IMR-90 (cell line): ENCODE results near the gene GGT1. TPM values are rescaled to one million over a fixed set of nuclear protein-coding genes. Genes with fewer than 3 reads are reported as not detected.
"Not testable (repeated sequence)": the region's sequence is repeated elsewhere in the genome, so short reads cannot be mapped to it uniquely, and the experiment has no call there.

ENCODE experiments used
- ATAC-seq: fragments of 200-7000 bp; cut with Tn5 transposase; 2 replicates; pipeline ENCODE4 v1.9.1; 2020; ENCODE audit warnings: low read depth, mild to moderate bottlenecking, moderate library complexity
- BruUV-seq: library from RNA; stranded (reverse); fragments of 400-500 nt; replicated peaks from 2 replicates; lab custom pipeline; 2021; lab: Mats Ljungman, UMichigan
- CTCF ChIA-PET: fragments of 300-600 bp; formaldehyde crosslinking; extraction: SDS; loops from one replicate; lab custom pipeline; 2021; ENCODE audit warnings: antibody characterized with exemption; lab: Yijun Ruan, JAX
- POLR2A ChIA-PET: fragments of 300-600 bp; sonication (Branson Sonifier 250); formaldehyde crosslinking; loops from one replicate; lab custom pipeline; 2022; ENCODE audit warnings: antibody characterized with exemption; ENCODE audit not compliant: unreplicated experiment; lab: Charles Lee
- DNase-seq: peaks from one replicate; pipeline ENCODE4 v3.0.0; 2013
- H2AFZ ChIP-seq: replicated peaks from 2 replicates; pipeline ENCODE3; 2013; ENCODE audit warnings: low read length, mild to moderate bottlenecking; ENCODE audit not compliant: poor library complexity
- H2AK5ac ChIP-seq: 2 replicates; pipeline ENCODE4 v1.6.1; 2013; ENCODE audit warnings: low read depth, low read length, inconsistent platforms
- H2AK9ac ChIP-seq: replicated peaks from 2 replicates; pipeline ENCODE3; 2013; ENCODE audit warnings: mild to moderate bottlenecking, low read depth, low read length, moderate library complexity; ENCODE audit not compliant: poor library complexity
- H2BK120ac ChIP-seq: 2 replicates; pipeline ENCODE4 v1.6.1; 2013; ENCODE audit warnings: low read depth, low read length, inconsistent platforms
- H2BK15ac ChIP-seq: 3 replicates; pipeline ENCODE4 v1.6.1; 2013; ENCODE audit warnings: low read depth, low read length, inconsistent platforms
- H2BK20ac ChIP-seq: 2 replicates; pipeline ENCODE4 v1.6.1; 2013; ENCODE audit warnings: low read depth, mild to moderate bottlenecking, inconsistent platforms, low read length, moderate library complexity
- H2BK5ac ChIP-seq: 2 replicates; pipeline ENCODE4 v1.6.1; 2013; ENCODE audit warnings: mild to moderate bottlenecking, low read depth, low read length, inconsistent platforms; ENCODE audit not compliant: poor library complexity, severe bottlenecking
- H3K14ac ChIP-seq: replicated peaks from 2 replicates; pipeline ENCODE4 v1.6.1; 2013; ENCODE audit warnings: low read depth, low read length, inconsistent platforms
- H3K18ac ChIP-seq: 2 replicates; pipeline ENCODE4 v1.6.1; 2013; ENCODE audit warnings: low read depth, low read length, control low read depth
- H3K23ac ChIP-seq: 2 replicates; pipeline ENCODE4 v1.6.1; 2013; ENCODE audit warnings: low read depth, low read length, inconsistent platforms
- H3K27ac ChIP-seq: 2 replicates; pipeline ENCODE4 v1.5.1; 2013; ENCODE audit warnings: mild to moderate bottlenecking, control low read depth, low read length; ENCODE audit not compliant: insufficient read depth
- H3K27me3 ChIP-seq: 2 replicates; pipeline ENCODE4 v1.6.1; 2013; ENCODE audit warnings: low read length; ENCODE audit not compliant: control insufficient read depth, insufficient read depth
- H3K36me3 ChIP-seq: 2 replicates; pipeline ENCODE4 v1.6.1; 2013; ENCODE audit warnings: low read length, mixed read lengths; ENCODE audit not compliant: control insufficient read depth, insufficient read depth
- H3K4ac ChIP-seq: 2 replicates; pipeline ENCODE4 v1.6.1; 2013; ENCODE audit warnings: low read depth, low read length, inconsistent platforms
- H3K4me1 ChIP-seq: 2 replicates; pipeline ENCODE4 v1.6.1; 2013; ENCODE audit warnings: low read length, mixed read lengths; ENCODE audit not compliant: control insufficient read depth, insufficient read depth
- H3K4me2 ChIP-seq: 2 replicates; pipeline ENCODE4 v1.6.1; 2013; ENCODE audit warnings: low read depth, mild to moderate bottlenecking, control low read depth, low read length, moderate library complexity
- H3K4me3 ChIP-seq: 2 replicates; pipeline ENCODE4 v1.5.1; 2013; ENCODE audit warnings: low read depth, mild to moderate bottlenecking, control low read depth, low read length, moderate library complexity; ENCODE audit not compliant: insufficient read depth
- H3K56ac ChIP-seq: 2 replicates; pipeline ENCODE4 v1.6.1; 2013; ENCODE audit warnings: low read length, inconsistent platforms; ENCODE audit not compliant: insufficient read depth; ENCODE audit errors: extremely low read depth
- H3K79me1 ChIP-seq, 2 experiments: 2 replicates each; pipeline ENCODE4 v1.6.1; 2013; ENCODE audit warnings: low read length in 2 of 2, inconsistent platforms in 1 of 2, low read depth in 1 of 2
- H3K9ac ChIP-seq: 2 replicates; pipeline ENCODE4 v1.6.1; 2013; ENCODE audit warnings: low read depth, low read length, control low read depth
- H3K9me1 ChIP-seq: 2 replicates; pipeline ENCODE4 v1.6.1; 2013; ENCODE audit warnings: low read length, inconsistent platforms; ENCODE audit not compliant: insufficient read depth
- H3K9me3 ChIP-seq: 2 replicates; pipeline ENCODE4 v1.6.1; 2013; ENCODE audit warnings: low read length; ENCODE audit not compliant: control insufficient read depth, insufficient read depth
- H4K20me1 ChIP-seq: 2 replicates; pipeline ENCODE4 v1.6.1; 2013; ENCODE audit warnings: low read length, inconsistent platforms; ENCODE audit not compliant: insufficient read depth
- H4K5ac ChIP-seq: 2 replicates; pipeline ENCODE4 v1.6.1; 2013; ENCODE audit warnings: mild to moderate bottlenecking, low read depth, low read length, control low read depth
- H4K8ac ChIP-seq, 2 experiments: 2 replicates each; pipeline ENCODE4 v1.6.1; 2013; ENCODE audit warnings: low read depth in 2 of 2, low read length in 2 of 2, control low read depth in 1 of 2, inconsistent platforms in 1 of 2
- H4K91ac ChIP-seq: 2 replicates; pipeline ENCODE4 v1.6.1; 2013; ENCODE audit warnings: low read depth, low read length, inconsistent platforms; ENCODE audit not compliant: insufficient read depth
- WGBS, 2 experiments: methylation state at CpG; one replicate each; pipeline versions ENCODE4 v1.1.5 to v1.1.7; 2013; ENCODE audit warnings: missing lambda C conversion rate in 2 of 2; ENCODE audit not compliant: insufficient read length in 1 of 2; ENCODE audit errors: extremely low coverage in 2 of 2; 5-methylcytosine and 5-hydroxymethylcytosine counted together
- dilution Hi-C: fragments of 300-500 bp; cut with HindIII; formaldehyde crosslinking; loops from one replicate; pipeline ENCODE4 v1.14.3; 2018; ENCODE audit warnings: low sequenced_read_pairs; ENCODE audit not compliant: unreplicated experiment
- in situ Hi-C: fragments of 300-500 bp; cut with MboI; formaldehyde crosslinking; loops from 3 replicates; pipeline ENCODE4 v1.14.3; 2019; ENCODE audit warnings: low sequenced_read_pairs, inconsistent platforms, mixed read lengths
- intact Hi-C: fragments of 100-400 bp; cut with micrococcal nuclease; formaldehyde crosslinking; loops from 2 replicates; pipeline ENCODE4 v1.10.0; 2022
- polyA plus RNA-seq, 3 experiments: library from polyadenylated mRNA; depleted of rRNA; stranded (reverse); fragments of >200 nt; gene quantifications; 2 replicates each; pipeline ENCODE4 v1.2.3, GENCODE V29; 2012; ENCODE audit warnings: low replicate concordance in 1 of 3
- total RNA-seq: library from RNA; depleted of rRNA; stranded (reverse); fragments of >200 nt; gene quantifications from 2 replicates; pipeline ENCODE4 v1.2.3, GENCODE V29; 2012

GGT1 gene
- total and polyA plus RNA-seq, 2 of the 4 experiments (the other 2 are of a cell fraction), result 3.4 to 7.3 TPM

GRCh38 chr22:24627911-24628310 is 24.9 kb downstream of the GGT1 start:
- H2BK15ac ChIP-seq, H3K4ac ChIP-seq, H3K79me1 ChIP-seq, H3K9me1 ChIP-seq, H2BK5ac ChIP-seq, H3K4me3 ChIP-seq, intact Hi-C loops, H4K20me1 ChIP-seq, H2AK9ac ChIP-seq, H4K91ac ChIP-seq, H3K4me1 ChIP-seq, POLR2A ChIA-PET, H2BK20ac ChIP-seq, H3K9me3 ChIP-seq, H3K27ac ChIP-seq, H3K27me3 ChIP-seq, DNase-seq, in situ Hi-C loops, CTCF ChIA-PET, H3K18ac ChIP-seq, H2AFZ ChIP-seq, H4K8ac ChIP-seq, H3K23ac ChIP-seq, H3K56ac ChIP-seq, H4K5ac ChIP-seq, BruUV-seq, H3K36me3 ChIP-seq, dilution Hi-C loops, H3K4me2 ChIP-seq, H3K14ac ChIP-seq, H3K9ac ChIP-seq, H2AK5ac ChIP-seq, H2BK120ac ChIP-seq, ATAC-seq: not testable (repeated sequence)
- WGBS, 2 experiments, result no CpG with 5 or more reads among the region's 16 CpGs
